ENCODE data around the gene OSTC. TPM values are rescaled to one million over a fixed set of nuclear protein-coding genes. Genes with fewer than 3 reads are reported as not detected.

Gene OSTC
- total and polyA plus RNA-seq, 2 of the 13 experiments (the other 11 are each of a cell fraction or from before 2014, with no cell fraction given): 208 to 380 TPM

DNA sequence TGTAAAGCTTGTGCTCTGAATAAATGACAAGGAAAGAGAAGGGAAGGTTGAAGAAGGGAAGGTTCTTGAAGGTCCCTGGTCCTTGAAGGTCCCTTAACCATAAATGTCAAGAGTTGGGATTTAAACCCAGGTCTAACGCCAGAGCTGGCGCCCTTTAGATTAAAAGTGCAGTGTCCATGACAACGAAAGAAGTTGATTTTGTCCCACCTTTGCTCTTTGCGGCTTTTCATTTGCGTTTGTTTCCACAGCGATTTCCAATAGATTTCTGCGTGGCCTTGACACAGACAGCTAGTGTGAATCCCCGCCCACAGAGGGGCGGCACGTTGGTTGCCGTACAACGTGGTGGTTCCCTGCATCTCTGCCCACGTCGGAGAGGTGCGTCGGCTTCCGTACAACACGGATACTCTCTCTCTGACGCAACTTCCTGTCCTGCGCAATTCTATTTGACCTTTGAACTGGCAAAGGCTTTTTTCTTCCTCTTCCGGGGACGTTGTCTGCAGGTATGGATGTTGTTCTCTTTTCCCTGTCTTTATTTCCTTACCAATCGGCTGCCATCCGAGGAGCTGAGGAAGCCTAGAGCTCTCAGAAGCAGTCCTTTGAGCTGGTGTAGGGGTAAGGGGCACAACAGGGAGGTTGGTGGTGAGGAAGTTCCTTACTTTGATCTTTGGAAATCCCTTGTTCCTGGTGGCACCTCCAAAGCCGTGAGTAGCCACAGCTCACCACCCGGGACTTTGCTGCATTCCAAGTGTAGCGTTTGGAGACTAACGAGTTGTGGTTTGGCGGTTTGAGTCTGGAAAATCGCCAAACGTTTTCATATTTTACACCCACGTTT lies 30.1 kb upstream of the OSTC start, which contains the start of gene RPL34 (continued):
- TF ChIP-seq YEATS2 (CRISPR knock-in tag; IDR thresholded peaks at IDR 0.05; ENCODE audit: borderline replicate concordance) (peak; percentile 100), EEA1 (CRISPR knock-in tag; IDR thresholded peaks at IDR 0.05; ENCODE audit: borderline replicate concordance) (no peak), ZNF766 (CRISPR knock-in tag; IDR thresholded peaks at IDR 0.05; ENCODE audit: borderline replicate concordance) (peak; percentile 44; the same call in 1 of the 2 replicates), ZNF557 (CRISPR knock-in tag; IDR thresholded peaks at IDR 0.05) (peak; percentile 78; the same call in 1 of the 2 replicates), SAP130 (CRISPR knock-in tag; IDR thresholded peaks at IDR 0.05; ENCODE audit: low read depth) (peak; percentile 94), GTF2F1 (IDR thresholded peaks at IDR 0.05; ENCODE audit: low read length) (peak; percentile 80; the same call in 1 of the 2 replicates), SNRNP70 (IDR thresholded peaks at IDR 0.05; ENCODE audit: low read depth, low read length) (no peak), SP2 (CRISPR knock-in tag; IDR thresholded peaks at IDR 0.05) (peak; percentile 55; the same call in 1 of the 2 replicates), MYNN (CRISPR knock-in tag; IDR thresholded peaks at IDR 0.05; ENCODE audit: low read depth) (peak; percentile 81; the same call in 1 of the 2 replicates), RBFOX2 (IDR thresholded peaks at IDR 0.05; ENCODE audit: low read depth, low read length) (no peak), MBD4 (IDR thresholded peaks at IDR 0.05; ENCODE audit: borderline replicate concordance, low read length) (no peak), HOXA7 (CRISPR knock-in tag; IDR thresholded peaks at IDR 0.05) (no peak), ZNF562 (CRISPR knock-in tag; IDR thresholded peaks at IDR 0.05; ENCODE audit: borderline replicate concordance) (no peak), NFATC3 (CRISPR knock-in tag; IDR thresholded peaks at IDR 0.05) (0 out of 2 replicates have a peak, but pooled peaks have one; percentile 24), HNRNPLL (IDR thresholded peaks at IDR 0.05; ENCODE audit: low read depth, low read length, poor library complexity, severe bottlenecking) (no peak), HHEX (CRISPR knock-in tag; IDR thresholded peaks at IDR 0.05) (0 out of 2 replicates have a peak, but pooled peaks have one; percentile 8), EP300 (IDR thresholded peaks at IDR 0.05; ENCODE audit: low read depth in 2 of 2, low read length in 2 of 2) (0 out of 4 replicates have a peak, but pooled peaks have one; percentile 5 to 42), EP300 (CRISPR knock-in tag; IDR thresholded peaks at IDR 0.05; ENCODE audit: borderline replicate concordance) (peak; percentile 42; the same call in 1 of the 2 replicates)
- TF ChIP-seq, protein P1, sequence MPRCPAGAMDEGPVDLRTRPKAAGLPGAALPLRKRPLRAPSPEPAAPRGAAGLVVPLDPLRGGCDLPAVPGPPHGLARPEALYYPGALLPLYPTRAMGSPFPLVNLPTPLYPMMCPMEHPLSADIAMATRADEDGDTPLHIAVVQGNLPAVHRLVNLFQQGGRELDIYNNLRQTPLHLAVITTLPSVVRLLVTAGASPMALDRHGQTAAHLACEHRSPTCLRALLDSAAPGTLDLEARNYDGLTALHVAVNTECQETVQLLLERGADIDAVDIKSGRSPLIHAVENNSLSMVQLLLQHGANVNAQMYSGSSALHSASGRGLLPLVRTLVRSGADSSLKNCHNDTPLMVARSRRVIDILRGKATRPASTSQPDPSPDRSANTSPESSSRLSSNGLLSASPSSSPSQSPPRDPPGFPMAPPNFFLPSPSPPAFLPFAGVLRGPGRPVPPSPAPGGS (CRISPR knock-in tag; IDR thresholded peaks at IDR 0.05): 0 out of 2 replicates have a peak, but pooled peaks have one; percentile 44
- TF ChIP-seq, protein P2, sequence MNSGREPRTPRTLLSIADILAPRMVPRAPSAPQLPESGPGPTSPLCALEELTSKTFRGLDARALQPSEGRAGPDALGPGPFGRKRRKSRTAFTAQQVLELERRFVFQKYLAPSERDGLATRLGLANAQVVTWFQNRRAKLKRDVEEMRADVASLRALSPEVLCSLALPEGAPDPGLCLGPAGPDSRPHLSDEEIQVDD (CRISPR knock-in tag; IDR thresholded peaks at IDR 0.05; ENCODE audit: borderline replicate concordance): no peak
- TF ChIP-seq, protein P3, sequence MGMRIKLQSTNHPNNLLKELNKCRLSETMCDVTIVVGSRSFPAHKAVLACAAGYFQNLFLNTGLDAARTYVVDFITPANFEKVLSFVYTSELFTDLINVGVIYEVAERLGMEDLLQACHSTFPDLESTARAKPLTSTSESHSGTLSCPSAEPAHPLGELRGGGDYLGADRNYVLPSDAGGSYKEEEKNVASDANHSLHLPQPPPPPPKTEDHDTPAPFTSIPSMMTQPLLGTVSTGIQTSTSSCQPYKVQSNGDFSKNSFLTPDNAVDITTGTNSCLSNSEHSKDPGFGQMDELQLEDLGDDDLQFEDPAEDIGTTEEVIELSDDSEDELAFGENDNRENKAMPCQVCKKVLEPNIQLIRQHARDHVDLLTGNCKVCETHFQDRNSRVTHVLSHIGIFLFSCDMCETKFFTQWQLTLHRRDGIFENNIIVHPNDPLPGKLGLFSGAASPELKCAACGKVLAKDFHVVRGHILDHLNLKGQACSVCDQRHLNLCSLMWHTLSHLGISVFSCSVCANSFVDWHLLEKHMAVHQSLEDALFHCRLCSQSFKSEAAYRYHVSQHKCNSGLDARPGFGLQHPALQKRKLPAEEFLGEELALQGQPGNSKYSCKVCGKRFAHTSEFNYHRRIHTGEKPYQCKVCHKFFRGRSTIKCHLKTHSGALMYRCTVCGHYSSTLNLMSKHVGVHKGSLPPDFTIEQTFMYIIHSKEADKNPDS (CRISPR knock-in tag; IDR thresholded peaks at IDR 0.05): no peak
- TF ChIP-seq, protein P4, sequence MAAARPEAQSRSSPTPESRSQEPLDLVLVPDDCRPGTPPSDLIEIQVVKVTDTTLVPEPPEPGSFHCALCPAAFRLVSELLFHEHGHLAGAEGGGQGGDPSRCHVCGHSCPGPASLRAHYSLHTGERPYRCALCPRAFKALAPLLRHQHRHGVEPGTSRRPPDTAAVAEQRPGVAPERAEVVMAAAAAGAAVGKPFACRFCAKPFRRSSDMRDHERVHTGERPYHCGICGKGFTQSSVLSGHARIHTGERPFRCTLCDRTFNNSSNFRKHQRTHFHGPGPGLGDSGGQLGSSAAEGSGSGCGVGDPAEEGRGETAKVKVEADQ (CRISPR knock-in tag; IDR thresholded peaks at IDR 0.05; ENCODE audit: borderline replicate concordance): no peak
- TF ChIP-seq, protein P5, sequence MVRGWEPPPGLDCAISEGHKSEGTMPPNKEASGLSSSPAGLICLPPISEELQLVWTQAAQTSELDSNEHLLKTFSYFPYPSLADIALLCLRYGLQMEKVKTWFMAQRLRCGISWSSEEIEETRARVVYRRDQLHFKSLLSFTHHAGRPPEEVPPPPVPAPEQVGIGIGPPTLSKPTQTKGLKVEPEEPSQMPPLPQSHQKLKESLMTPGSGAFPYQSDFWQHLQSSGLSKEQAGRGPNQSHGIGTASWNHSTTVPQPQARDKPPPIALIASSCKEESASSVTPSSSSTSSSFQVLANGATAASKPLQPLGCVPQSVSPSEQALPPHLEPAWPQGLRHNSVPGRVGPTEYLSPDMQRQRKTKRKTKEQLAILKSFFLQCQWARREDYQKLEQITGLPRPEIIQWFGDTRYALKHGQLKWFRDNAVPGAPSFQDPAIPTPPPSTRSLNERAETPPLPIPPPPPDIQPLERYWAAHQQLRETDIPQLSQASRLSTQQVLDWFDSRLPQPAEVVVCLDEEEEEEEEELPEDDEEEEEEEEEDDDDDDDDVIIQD (CRISPR knock-in tag; IDR thresholded peaks at IDR 0.05; ENCODE audit: low read depth): peak; percentile 58

All from HepG2 (cell line).